H1 (cell line): ENCODE measurements around the gene EMX2. TPM values are rescaled to one million over a fixed set of nuclear protein-coding genes. Genes with fewer than 3 reads are reported as not detected.
A peak's percentile ranks its signal among the peaks of the same experiment; 100 is the strongest.

Source experiments
- ASH2L ChIP-seq: fragments of 200-600, 300-600 bp; sonication (generic); IDR thresholded peaks from one replicate; pipeline ENCODE4 v1.7.1; 2017; ENCODE audit warnings: low read length
- CBX8 ChIP-seq: fragments of 300-800, 300-1000 bp; sonication (generic); IDR thresholded peaks from 2 replicates; pipeline ENCODE4 v1.7.1; 2016; ENCODE audit warnings: low read depth, low read length, borderline replicate concordance
- CTBP2 ChIP-seq: IDR thresholded peaks from 2 replicates; pipeline ENCODE4 v1.7.0; 2011; ENCODE audit warnings: borderline replicate concordance, mild to moderate bottlenecking, moderate library complexity, mixed read lengths, low read length; ENCODE audit not compliant: insufficient read depth, insufficient read length
- EP300 ChIP-seq, 2 experiments: IDR thresholded peaks; 1 replicate in 1 of 2; 2 replicates in 1 of 2; pipeline ENCODE4 v1.6.1; 2011 to 2012; ENCODE audit warnings: low read depth in 2 of 2, low read length in 2 of 2, mild to moderate bottlenecking in 2 of 2, borderline replicate concordance in 1 of 2, inconsistent platforms in 1 of 2, moderate library complexity in 1 of 2
- KDM4A ChIP-seq: IDR thresholded peaks from one replicate; pipeline ENCODE4 v1.7.1; 2012; ENCODE audit warnings: low read depth, mild to moderate bottlenecking, moderate library complexity, low read length, inconsistent platforms; ENCODE audit not compliant: severe bottlenecking
- RNF2 ChIP-seq: fragments of 200-900, 300-1000 bp; sonication (generic); IDR thresholded peaks from 2 replicates; pipeline ENCODE4 v1.7.1; 2016; ENCODE audit warnings: borderline replicate concordance, low read depth, mild to moderate bottlenecking, antibody characterized with exemption, low read length; ENCODE audit not compliant: poor library complexity, severe bottlenecking; ENCODE audit errors: missing control alignments
- SIRT6 ChIP-seq: IDR thresholded peaks from one replicate; pipeline ENCODE4 v1.7.1; 2012; ENCODE audit warnings: low read length, inconsistent platforms
- SUZ12 ChIP-seq: fragments of 200-600 bp; sonication (generic); IDR thresholded peaks from 2 replicates; pipeline ENCODE4 v1.6.1; 2012; ENCODE audit warnings: mild to moderate bottlenecking, inconsistent platforms, low read length, moderate library complexity, mixed read lengths
- ZNF274 ChIP-seq: IDR thresholded peaks from 2 replicates; pipeline ENCODE4 v1.7.0; 2012; ENCODE audit warnings: low read length, borderline replicate concordance; ENCODE audit errors: extremely low read depth
- polyA plus RNA-seq, 7 experiments: library from polyadenylated mRNA; depleted of rRNA in 3 of 7; stranded (reverse) in 5 of 7; unstranded in 2 of 7; fragments of >200 nt in 5 of 7; fragments of 200-250 nt in 2 of 7; gene quantifications; 1 replicate in 5 of 7; 2 replicates in 1 of 7; 4 replicates in 1 of 7; pipeline versions ENCODE4 v1.2.1 to v1.2.3, GENCODE V29; 2011 to 2013; ENCODE audit warnings: missing spikeins in 2 of 7, mixed read lengths in 2 of 7
- total RNA-seq: library from RNA; stranded (reverse); fragmentation: NEBNext Ultra II Directional; extraction: Animal tissue kit (Norgen Biotek cat#: 25700); gene quantifications from 2 replicates; pipeline ENCODE4 v1.2.1, GENCODE V29; 2021
- TF ChIP-seq, protein P1 (sequence below): IDR thresholded peaks from 2 replicates; pipeline ENCODE4 v1.6.1; 2012; ENCODE audit warnings: inconsistent platforms

EMX2 gene
- total and polyA plus RNA-seq, 2 of the 8 experiments (the other 6 are each of a cell fraction or from before 2014, with no cell fraction given) = not detected

DNA sequence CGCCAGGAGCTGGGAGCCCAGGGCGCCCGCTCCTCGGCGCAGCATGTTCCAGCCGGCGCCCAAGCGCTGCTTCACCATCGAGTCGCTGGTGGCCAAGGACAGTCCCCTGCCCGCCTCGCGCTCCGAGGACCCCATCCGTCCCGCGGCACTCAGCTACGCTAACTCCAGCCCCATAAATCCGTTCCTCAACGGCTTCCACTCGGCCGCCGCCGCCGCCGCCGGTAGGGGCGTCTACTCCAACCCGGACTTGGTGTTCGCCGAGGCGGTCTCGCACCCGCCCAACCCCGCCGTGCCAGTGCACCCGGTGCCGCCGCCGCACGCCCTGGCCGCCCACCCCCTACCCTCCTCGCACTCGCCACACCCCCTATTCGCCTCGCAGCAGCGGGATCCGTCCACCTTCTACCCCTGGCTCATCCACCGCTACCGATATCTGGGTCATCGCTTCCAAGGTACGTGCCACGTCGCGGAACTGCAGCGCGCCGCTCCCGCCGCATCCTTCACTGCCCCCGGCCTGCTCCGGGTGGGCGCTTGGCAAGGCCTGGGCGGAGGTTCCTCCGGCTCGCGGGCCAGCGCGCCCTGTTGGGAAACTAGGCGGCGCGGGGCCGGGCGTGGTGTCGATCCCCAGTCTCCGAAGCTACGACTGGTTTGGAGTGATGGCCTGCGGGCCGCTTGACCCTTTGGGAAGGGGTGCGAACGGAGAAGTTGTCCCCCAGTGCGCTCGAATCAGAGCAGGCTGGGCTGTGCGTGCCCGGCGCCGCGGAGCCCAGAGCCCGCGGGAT, 868 bp downstream of the EMX2 start (continued):
- no peak for TF ChIP-seq EP300 (IDR thresholded peaks at IDR 0.05; ENCODE audit: borderline replicate concordance in 1 of 2, low read depth in 2 of 2, low read length in 2 of 2)
- peak; percentile 64 for TF ChIP-seq CTBP2
- no peak for TF ChIP-seq ZNF274
- TF ChIP-seq, protein P1, sequence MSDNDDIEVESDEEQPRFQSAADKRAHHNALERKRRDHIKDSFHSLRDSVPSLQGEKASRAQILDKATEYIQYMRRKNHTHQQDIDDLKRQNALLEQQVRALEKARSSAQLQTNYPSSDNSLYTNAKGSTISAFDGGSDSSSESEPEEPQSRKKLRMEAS = 0 out of 2 replicates have a peak, but pooled peaks have one; percentile 7
- TF ChIP-seq KDM4A = peak; percentile 54
- no peak for TF ChIP-seq SIRT6
- TF ChIP-seq CBX8 = peak; percentile 2; the same call in 1 of the 2 replicates
- peak; percentile 74 for TF ChIP-seq ASH2L
- peak; percentile 60 for TF ChIP-seq RNF2
- TF ChIP-seq SUZ12 = peak; percentile 94
- TF ChIP-seq, all 59 proteins: peak for 8
